ENCODE data around the gene BRINP2. TPM values are rescaled to one million over a fixed set of nuclear protein-coding genes. Genes with fewer than 3 reads are reported as not detected.
A peak's percentile ranks its signal among the peaks of the same experiment; 100 is the strongest.
"Not testable (repeated sequence)": the region's sequence is repeated elsewhere in the genome, so short reads cannot be mapped to it uniquely, and the experiment has no call there.

The BRINP2 gene
- total RNA-seq, 1 donor from 2014 or later: 0.46 TPM

DNA sequence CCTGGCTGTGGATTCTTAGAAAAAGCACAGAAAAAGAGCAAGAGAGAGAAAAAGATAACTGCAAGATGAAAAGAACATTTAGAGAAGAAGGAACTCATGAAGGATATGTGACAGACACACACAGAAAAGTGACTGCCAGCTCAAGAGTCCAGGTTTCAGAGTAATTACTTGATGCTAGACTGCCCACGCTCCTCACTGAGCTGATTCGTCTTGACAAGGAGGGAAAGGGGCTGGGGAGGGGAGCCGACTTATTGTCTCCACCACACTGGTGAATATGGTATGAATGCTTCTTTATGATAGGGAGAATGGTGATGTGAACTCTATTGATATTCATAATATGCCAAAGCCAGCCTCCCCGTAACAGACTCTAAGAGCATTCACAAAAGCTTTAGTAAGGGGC lies 140.4 kb downstream of the BRINP2 start:
- DNase-seq (ENCODE audit: low spot score): no peak

DNA sequence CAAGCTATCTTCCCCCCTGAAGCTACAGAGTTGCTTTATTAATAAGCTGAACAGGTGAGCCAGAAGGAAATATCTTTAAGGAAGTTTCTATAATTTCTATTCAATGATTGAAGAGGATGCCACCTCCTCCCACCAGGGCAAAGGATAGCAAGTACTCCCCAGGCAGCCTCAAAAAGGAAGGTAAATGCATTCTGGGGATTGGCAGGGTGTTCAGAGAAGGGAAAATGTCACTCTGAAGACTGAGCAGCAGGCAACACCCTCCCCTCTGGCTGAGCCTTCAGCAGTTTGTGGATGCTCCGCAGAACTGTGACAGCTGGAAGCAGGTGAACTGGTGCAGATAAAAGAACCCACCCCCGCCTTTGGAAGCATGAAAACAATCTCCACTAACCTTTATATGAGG lies 140.8 kb downstream of the BRINP2 start:
- no peak for DNase-seq (ENCODE audit: low spot score)

DNA sequence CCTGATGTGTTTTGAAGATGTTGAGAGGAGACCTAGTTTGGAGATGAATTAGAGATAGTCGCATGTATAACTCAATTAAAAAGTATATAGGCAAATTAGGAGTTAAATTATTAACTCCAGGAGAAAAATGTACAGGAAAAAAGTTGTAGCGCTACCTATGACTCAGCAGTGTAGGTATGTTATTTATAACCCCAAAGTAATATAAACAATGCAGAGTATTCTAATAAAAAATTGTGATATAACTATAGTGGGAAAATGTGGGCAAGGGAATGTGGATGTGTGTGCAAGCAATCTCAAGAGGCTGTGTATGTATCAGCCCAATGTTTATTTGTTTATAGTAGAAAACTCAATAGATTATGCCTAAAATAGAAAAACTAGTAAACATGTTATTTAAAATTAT lies 144.5 kb downstream of the BRINP2 start:
- no peak for DNase-seq (ENCODE audit: low spot score)

DNA sequence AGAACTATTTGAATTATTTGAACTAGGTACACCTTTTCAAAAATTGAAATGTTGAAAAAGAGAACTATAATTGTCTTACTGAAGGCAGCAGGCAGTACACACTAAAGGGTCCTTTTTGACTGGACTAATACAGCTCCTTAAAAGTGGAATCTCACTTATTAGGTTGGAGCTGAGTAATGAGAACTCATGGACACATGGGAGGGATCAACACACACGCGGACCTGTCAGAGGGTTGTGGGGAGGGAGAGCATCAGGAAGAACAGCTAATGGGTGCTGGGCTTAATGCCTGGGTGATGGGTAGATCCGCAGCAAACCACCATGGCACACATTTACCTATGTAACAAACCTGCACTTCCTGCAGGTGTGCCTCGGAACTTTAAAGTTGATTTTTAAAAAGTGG lies 145.0 kb downstream of the BRINP2 start:
- no peak for DNase-seq (ENCODE audit: low spot score)

DNA sequence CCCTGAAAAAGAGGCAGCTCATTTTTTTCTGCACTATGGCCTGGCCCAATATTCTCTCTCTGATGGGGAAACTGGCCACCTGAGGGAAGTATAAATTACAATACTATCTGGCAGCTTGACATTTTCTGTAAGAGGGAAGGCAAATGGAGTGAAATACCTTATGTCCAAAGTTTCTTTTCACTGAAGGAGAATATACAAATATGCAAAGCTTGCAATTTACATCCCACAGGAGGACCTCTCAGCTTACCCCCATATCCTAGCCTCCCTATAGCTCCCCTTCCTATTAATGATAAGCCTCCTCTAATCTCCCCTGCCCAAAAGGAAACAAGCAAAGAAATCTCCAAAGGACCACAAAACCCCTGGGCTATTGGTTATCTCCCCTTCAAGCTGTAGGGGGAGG lies 150.7 kb downstream of the BRINP2 start:
- DNase-seq (ENCODE audit: low spot score): not testable (repeated sequence)

DNA sequence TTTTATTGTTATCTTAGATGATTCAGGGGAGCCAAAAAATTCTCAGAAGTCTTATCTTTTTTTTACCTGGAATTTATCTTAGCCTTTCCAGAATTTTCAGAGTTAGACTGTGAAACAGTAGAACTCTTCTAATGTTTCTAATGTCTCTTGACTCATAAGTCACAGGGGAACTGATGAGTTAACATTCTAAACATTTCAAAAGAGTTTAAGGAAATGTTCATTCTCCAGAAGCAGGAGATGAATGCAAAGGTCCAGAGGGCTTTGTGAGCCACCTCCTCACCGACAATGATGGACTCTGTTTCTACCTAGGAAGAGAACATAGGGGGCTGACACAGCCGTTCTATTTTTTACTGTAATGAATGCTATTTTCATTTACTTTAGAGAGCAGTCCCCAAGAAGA lies 157.5 kb downstream of the BRINP2 start:
- DNase-seq (ENCODE audit: low spot score): no peak

DNA sequence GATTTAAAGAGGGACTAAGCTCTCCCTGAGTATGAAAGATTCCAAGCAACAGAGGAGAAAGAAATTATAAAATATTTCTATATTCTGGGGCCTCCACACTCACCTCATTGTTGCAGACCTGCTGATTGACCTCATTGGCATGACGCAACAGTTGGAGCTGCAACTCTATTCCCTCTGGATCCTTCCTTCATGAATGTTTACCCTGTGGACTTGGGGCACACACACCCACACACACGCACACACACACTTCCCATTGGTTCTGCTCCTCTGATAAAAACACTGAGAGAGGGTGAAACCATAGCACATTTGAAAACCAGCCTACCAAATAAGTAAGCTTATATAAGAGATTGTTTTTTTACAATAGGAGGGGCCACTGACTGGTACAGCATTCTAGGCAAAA lies 159.1 kb downstream of the BRINP2 start:
- DNase-seq (ENCODE audit: low spot score): peak; percentile 10

Other genes with a start within 250 kb of the BRINP2 start
- 2.0 TPM for gene ASTN1, start 6.2 kb upstream of the BRINP2 start, total RNA-seq

Measured in mucosa of gallbladder (tissue), 1 donor.